SH-SY5Y (cell line): ENCODE measurements around the gene RGS12.

Experiments
- GATA2 ChIP-seq: IDR thresholded peaks from 2 replicates; pipeline ENCODE4 v1.6.1; 2011; ENCODE audit warnings: mild to moderate bottlenecking, low read depth, low read length
- GATA3 ChIP-seq: IDR thresholded peaks from 2 replicates; pipeline ENCODE4 v1.6.1; 2011; ENCODE audit warnings: low read depth, mild to moderate bottlenecking, low read length, moderate library complexity

- TF ChIP-seq GATA3, result no peak
- TF ChIP-seq GATA2, result no peak
Observed at GRCh38 chr4:3307486-3307885, 14.7 kb downstream of the RGS12 start.
